HepG2 (cell line): ENCODE data around the gene LYSMD1. TPM values are rescaled to one million over a fixed set of nuclear protein-coding genes. Genes with fewer than 3 reads are reported as not detected.

Source experiments
- ARNTL ChIP-seq: sonication (generic); formaldehyde crosslinking; IDR thresholded peaks from 2 replicates; pipeline ENCODE4 v1.4.0; 2020; ENCODE audit warnings: mild to moderate bottlenecking, missing genetic modification reagents
- CC2D1A ChIP-seq: sonication (generic); formaldehyde crosslinking; IDR thresholded peaks from 2 replicates; pipeline ENCODE4 v1.8.1; 2023; ENCODE audit warnings: mild to moderate bottlenecking, missing genetic modification reagents
- ELF1 ChIP-seq: sonication (generic); formaldehyde crosslinking; IDR thresholded peaks from 2 replicates; pipeline ENCODE4 v1.4.0; 2020; ENCODE audit warnings: missing genetic modification reagents
- HMGA1 ChIP-seq: sonication (generic); formaldehyde crosslinking; conservative IDR thresholded peaks from 2 replicates; pipeline ENCODE4 v1.4.0; 2020; ENCODE audit warnings: missing genetic modification reagents
- HNRNPH1 ChIP-seq: fragments of 200-400 bp; formaldehyde crosslinking; optimal IDR thresholded peaks from 2 replicates; pipeline ENCODE3; 2017; ENCODE audit warnings: mild to moderate bottlenecking, low read depth, low read length
- RARG ChIP-seq: sonication (generic); formaldehyde crosslinking; IDR thresholded peaks from 2 replicates; pipeline ENCODE4 v1.4.0; 2020; ENCODE audit warnings: low read depth, mild to moderate bottlenecking, missing genetic modification reagents
- RELA ChIP-seq: sonication (generic); formaldehyde crosslinking; IDR thresholded peaks from 2 replicates; pipeline ENCODE4 v1.4.0; 2020; ENCODE audit warnings: missing genetic modification reagents
- SIX4 ChIP-seq: sonication (generic); formaldehyde crosslinking; IDR thresholded peaks from 2 replicates; pipeline ENCODE4 v1.4.0; 2020; ENCODE audit warnings: missing genetic modification reagents
- ZNF296 ChIP-seq: sonication (generic); formaldehyde crosslinking; conservative IDR thresholded peaks from 2 replicates; pipeline ENCODE4 v1.5.0; 2020; ENCODE audit warnings: mild to moderate bottlenecking, missing genetic modification reagents
- ZNF432 ChIP-seq: sonication (generic); formaldehyde crosslinking; IDR thresholded peaks from 2 replicates; pipeline ENCODE4 v1.5.0; 2020; ENCODE audit warnings: missing genetic modification reagents, mild to moderate bottlenecking, borderline replicate concordance
- ZNF543 ChIP-seq: sonication (generic); formaldehyde crosslinking; IDR thresholded peaks from 2 replicates; pipeline ENCODE4 v1.4.0; 2020; ENCODE audit warnings: mild to moderate bottlenecking, missing genetic modification reagents
- ZNF652 ChIP-seq: IDR thresholded peaks from 2 replicates; pipeline ENCODE4 v1.6.1; 2016; ENCODE audit warnings: low read depth, borderline replicate concordance
- ZNF766 ChIP-seq: sonication (generic); formaldehyde crosslinking; IDR thresholded peaks from 2 replicates; pipeline ENCODE4 v1.5.0; 2020; ENCODE audit warnings: missing genetic modification reagents, borderline replicate concordance
- polyA plus RNA-seq, 8 experiments: library from polyadenylated mRNA; depleted of rRNA in 3 of 8; stranded (reverse) in 7 of 8; unstranded in 1 of 8; fragments of >200 nt; fragmentation: Illumina TruSeq in 4 of 8; extraction: Trizol in 4 of 8; gene quantifications; 2 replicates each; pipeline versions ENCODE4 v1.2.1 to v1.2.3, GENCODE V29; 2011 to 2016; ENCODE audit warnings: low read depth in 4 of 8, missing spikeins in 1 of 8, mixed read lengths in 1 of 8; ENCODE audit not compliant: insufficient read depth in 1 of 8
- total RNA-seq, 5 experiments: library from RNA; depleted of rRNA; stranded (reverse); fragments of >200 nt; fragmentation: Illumina TruSeq; extraction: Trizol; gene quantifications; 2 replicates each; pipeline ENCODE4 v1.2.3, GENCODE V29; 2016; ENCODE audit warnings: low read depth in 1 of 5
- TF ChIP-seq, protein P1 (sequence below): sonication (generic); formaldehyde crosslinking; conservative IDR thresholded peaks from 2 replicates; pipeline ENCODE4 v1.8.0; 2022; ENCODE audit warnings: missing genetic modification reagents
- TF ChIP-seq, protein P2 (sequence below): sonication (generic); formaldehyde crosslinking; IDR thresholded peaks from 2 replicates; pipeline ENCODE4 v1.5.1; 2020; ENCODE audit warnings: mild to moderate bottlenecking, missing genetic modification reagents, moderate library complexity
- TF ChIP-seq, protein P3 (sequence below): sonication (generic); formaldehyde crosslinking; IDR thresholded peaks from 2 replicates; pipeline ENCODE4 v1.5.0; 2020; ENCODE audit warnings: missing genetic modification reagents, mild to moderate bottlenecking, borderline replicate concordance
- TF ChIP-seq, protein P4 (sequence below): sonication (generic); formaldehyde crosslinking; IDR thresholded peaks from 2 replicates; pipeline ENCODE4 v1.4.0; 2020; ENCODE audit warnings: missing genetic modification reagents
- TF ChIP-seq, protein P5 (sequence below): sonication (generic); formaldehyde crosslinking; conservative IDR thresholded peaks from 2 replicates; pipeline ENCODE4 v1.4.0; 2020; ENCODE audit warnings: missing genetic modification reagents

LYSMD1 gene
- total and polyA plus RNA-seq, 2 of the 13 experiments (the other 11 are each of a cell fraction or from before 2014, with no cell fraction given) = 3.8 to 4.8 TPM

DNA sequence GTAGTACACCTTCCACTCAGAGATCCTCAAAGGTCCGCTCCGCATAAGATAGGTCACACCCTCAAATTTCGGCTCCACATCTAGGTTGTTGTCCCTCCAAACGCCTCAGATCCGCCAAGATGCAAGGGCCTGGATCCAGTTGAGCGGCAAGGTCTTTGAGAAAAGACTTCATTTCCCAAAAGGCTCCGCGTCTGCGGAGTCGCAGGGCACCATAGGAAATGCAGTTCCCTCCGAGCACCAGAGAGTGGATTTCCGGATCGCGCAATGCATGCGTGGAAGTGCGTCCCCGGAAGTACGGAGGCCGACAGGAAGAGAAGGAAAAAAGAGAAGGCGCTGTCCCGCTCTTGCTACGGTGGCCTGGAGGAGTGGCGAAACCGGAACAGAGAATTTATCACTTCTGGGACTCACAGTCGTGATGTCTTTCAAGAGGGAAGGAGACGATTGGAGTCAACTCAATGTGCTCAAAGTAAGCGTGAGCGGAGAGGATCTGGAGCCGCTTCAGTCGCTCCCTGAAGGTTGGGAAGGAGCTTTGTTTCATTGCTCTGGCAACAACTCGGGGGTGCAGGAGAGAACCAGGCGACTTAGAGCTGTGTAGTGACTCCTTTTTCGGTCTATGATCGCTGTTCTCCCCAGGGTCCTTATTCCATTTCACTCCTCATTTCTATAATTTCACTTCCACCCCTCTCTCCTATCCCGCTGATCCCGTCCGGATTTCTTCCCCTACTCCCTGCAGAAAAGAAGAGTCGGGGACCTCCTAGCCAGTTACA, at the start of gene LYSMD1, which contains the start of gene SCNM1 (continued):
- TF ChIP-seq ZNF652 (CRISPR knock-in tag) (no peak; the same call in 1 of the 2 replicates), RARG (0 out of 2 replicates have a peak, but pooled peaks have one; percentile 83), ZNF432 (CRISPR knock-in tag) (no peak), ELF1 (CRISPR knock-in tag) (peak; percentile 100), CC2D1A (CRISPR knock-in tag) (no peak), ARNTL (CRISPR knock-in tag) (no peak; the same call in 1 of the 2 replicates), HMGA1 (CRISPR knock-in tag) (no peak), ZNF296 (CRISPR knock-in tag) (no peak), RELA (CRISPR knock-in tag) (no peak), SIX4 (peak; percentile 62; the same call in 1 of the 2 replicates), ZNF543 (CRISPR knock-in tag) (peak; percentile 49; the same call in 1 of the 2 replicates), HNRNPH1 (no peak), ZNF766 (peak; percentile 71; the same call in 1 of the 2 replicates)
- TF ChIP-seq, protein P1, sequence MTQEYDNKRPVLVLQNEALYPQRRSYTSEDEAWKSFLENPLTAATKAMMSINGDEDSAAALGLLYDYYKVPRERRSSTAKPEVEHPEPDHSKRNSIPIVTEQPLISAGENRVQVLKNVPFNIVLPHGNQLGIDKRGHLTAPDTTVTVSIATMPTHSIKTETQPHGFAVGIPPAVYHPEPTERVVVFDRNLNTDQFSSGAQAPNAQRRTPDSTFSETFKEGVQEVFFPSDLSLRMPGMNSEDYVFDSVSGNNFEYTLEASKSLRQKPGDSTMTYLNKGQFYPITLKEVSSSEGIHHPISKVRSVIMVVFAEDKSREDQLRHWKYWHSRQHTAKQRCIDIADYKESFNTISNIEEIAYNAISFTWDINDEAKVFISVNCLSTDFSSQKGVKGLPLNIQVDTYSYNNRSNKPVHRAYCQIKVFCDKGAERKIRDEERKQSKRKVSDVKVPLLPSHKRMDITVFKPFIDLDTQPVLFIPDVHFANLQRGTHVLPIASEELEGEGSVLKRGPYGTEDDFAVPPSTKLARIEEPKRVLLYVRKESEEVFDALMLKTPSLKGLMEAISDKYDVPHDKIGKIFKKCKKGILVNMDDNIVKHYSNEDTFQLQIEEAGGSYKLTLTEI (CRISPR knock-in tag) = no peak
- TF ChIP-seq, protein P2, sequence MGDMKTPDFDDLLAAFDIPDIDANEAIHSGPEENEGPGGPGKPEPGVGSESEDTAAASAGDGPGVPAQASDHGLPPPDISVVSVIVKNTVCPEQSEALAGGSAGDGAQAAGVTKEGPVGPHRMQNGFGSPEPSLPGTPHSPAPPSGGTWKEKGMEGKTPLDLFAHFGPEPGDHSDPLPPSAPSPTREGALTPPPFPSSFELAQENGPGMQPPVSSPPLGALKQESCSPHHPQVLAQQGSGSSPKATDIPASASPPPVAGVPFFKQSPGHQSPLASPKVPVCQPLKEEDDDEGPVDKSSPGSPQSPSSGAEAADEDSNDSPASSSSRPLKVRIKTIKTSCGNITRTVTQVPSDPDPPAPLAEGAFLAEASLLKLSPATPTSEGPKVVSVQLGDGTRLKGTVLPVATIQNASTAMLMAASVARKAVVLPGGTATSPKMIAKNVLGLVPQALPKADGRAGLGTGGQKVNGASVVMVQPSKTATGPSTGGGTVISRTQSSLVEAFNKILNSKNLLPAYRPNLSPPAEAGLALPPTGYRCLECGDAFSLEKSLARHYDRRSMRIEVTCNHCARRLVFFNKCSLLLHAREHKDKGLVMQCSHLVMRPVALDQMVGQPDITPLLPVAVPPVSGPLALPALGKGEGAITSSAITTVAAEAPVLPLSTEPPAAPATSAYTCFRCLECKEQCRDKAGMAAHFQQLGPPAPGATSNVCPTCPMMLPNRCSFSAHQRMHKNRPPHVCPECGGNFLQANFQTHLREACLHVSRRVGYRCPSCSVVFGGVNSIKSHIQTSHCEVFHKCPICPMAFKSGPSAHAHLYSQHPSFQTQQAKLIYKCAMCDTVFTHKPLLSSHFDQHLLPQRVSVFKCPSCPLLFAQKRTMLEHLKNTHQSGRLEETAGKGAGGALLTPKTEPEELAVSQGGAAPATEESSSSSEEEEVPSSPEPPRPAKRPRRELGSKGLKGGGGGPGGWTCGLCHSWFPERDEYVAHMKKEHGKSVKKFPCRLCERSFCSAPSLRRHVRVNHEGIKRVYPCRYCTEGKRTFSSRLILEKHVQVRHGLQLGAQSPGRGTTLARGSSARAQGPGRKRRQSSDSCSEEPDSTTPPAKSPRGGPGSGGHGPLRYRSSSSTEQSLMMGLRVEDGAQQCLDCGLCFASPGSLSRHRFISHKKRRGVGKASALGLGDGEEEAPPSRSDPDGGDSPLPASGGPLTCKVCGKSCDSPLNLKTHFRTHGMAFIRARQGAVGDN (CRISPR knock-in tag) = peak; percentile 69
- TF ChIP-seq, protein P3, sequence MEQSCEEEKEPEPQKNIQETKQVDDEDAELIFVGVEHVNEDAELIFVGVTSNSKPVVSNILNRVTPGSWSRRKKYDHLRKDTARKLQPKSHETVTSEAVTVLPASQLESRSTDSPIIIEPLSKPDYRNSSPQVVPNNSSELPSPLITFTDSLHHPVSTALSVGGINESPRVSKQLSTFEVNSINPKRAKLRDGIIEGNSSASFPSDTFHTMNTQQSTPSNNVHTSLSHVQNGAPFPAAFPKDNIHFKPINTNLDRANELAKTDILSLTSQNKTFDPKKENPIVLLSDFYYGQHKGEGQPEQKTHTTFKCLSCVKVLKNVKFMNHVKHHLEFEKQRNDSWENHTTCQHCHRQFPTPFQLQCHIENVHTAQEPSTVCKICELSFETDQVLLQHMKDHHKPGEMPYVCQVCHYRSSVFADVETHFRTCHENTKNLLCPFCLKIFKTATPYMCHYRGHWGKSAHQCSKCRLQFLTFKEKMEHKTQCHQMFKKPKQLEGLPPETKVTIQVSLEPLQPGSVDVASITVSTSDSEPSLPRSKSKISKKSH (CRISPR knock-in tag) = 0 out of 2 replicates have a peak, but pooled peaks have one; percentile 18
- TF ChIP-seq, protein P4, sequence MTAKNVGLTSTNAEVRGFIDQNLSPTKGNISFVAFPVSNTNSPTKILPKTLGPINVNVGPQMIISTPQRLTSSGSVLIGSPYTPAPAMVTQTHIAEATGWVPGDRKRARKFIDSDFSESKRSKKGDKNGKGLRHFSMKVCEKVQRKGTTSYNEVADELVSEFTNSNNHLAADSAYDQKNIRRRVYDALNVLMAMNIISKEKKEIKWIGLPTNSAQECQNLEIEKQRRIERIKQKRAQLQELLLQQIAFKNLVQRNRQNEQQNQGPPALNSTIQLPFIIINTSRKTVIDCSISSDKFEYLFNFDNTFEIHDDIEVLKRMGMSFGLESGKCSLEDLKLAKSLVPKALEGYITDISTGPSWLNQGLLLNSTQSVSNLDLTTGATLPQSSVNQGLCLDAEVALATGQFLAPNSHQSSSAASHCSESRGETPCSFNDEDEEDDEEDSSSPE (CRISPR knock-in tag) = peak; percentile 87
- TF ChIP-seq, protein P5, sequence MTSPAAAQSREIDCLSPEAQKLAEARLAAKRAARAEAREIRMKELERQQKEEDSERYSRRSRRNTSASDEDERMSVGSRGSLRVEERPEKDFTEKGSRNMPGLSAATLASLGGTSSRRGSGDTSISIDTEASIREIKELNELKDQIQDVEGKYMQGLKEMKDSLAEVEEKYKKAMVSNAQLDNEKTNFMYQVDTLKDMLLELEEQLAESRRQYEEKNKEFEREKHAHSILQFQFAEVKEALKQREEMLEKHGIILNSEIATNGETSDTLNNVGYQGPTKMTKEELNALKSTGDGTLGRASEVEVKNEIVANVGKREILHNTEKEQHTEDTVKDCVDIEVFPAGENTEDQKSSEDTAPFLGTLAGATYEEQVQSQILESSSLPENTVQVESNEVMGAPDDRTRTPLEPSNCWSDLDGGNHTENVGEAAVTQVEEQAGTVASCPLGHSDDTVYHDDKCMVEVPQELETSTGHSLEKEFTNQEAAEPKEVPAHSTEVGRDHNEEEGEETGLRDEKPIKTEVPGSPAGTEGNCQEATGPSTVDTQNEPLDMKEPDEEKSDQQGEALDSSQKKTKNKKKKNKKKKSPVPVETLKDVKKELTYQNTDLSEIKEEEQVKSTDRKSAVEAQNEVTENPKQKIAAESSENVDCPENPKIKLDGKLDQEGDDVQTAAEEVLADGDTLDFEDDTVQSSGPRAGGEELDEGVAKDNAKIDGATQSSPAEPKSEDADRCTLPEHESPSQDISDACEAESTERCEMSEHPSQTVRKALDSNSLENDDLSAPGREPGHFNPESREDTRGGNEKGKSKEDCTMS (CRISPR knock-in tag) = no peak
